Measurements from ENCODE around the gene CEP112. TPM values are rescaled to one million over a fixed set of nuclear protein-coding genes. Genes with fewer than 3 reads are reported as not detected.

CEP112 gene
- total and polyA plus RNA-seq, 2 of the 8 experiments (the other 6 are each of a cell fraction or from before 2014, with no cell fraction given), result 0.62 to 3.1 TPM

DNA sequence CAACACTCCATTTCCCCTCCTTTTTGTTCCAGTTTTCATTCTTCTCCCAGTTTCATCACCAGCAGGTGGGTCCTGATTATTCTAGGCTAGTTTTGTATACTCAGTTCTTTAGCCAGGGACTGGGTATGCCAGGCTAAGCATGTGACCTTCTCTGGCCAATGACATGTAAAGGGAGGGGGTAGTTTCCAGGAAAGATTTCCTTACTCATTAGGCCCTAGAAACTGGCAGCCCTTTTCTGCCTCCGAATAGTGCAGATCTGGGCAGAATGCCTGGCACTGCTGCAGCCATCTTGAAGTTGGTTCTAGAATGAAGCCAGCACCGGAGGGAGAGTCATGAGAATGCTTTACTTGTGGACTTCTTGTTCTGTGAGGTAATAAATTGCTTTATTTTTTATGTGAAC is 503.6 kb downstream of the CEP112 start:
- FAIRE-seq, result no peak
- no peak overlapping the region for H3K27ac ChIP-seq (ENCODE audit: low read depth, low read length)
- TF ChIP-seq EP300 (IDR thresholded peaks at IDR 0.05; ENCODE audit: borderline replicate concordance in 1 of 2, low read depth in 2 of 2, low read length in 2 of 2) (no peak), HDAC2 (IDR thresholded peaks at IDR 0.05; ENCODE audit: borderline replicate concordance in 1 of 2, low read depth in 2 of 2, low read length in 2 of 2) (no peak), GABPA (IDR thresholded peaks at IDR 0.05; ENCODE audit: borderline replicate concordance, insufficient read depth, low read length) (no peak), POLR2A (IDR thresholded peaks at IDR 0.05; ENCODE audit: control extremely low read depth in 1 of 2, low read depth in 2 of 2, low read length in 2 of 2) (no peak), SP1 (IDR thresholded peaks at IDR 0.05; ENCODE audit: low read depth, low read length) (no peak), BRCA1 (IDR thresholded peaks at IDR 0.05; ENCODE audit: low read depth, low read length) (no peak), TBP (IDR thresholded peaks at IDR 0.05; ENCODE audit: low read depth, low read length) (no peak), EGR1 (IDR thresholded peaks at IDR 0.05; ENCODE audit: borderline replicate concordance, low read depth, low read length) (no peak)
- H3K79me2 ChIP-seq (ENCODE audit: control insufficient read depth in 1 of 2, insufficient read depth in 2 of 2, low read length in 2 of 2), result no peaks in the 10 kb centered on the region
- H2BK15ac ChIP-seq (ENCODE audit: low read length), result no peak overlapping the region
- no peak overlapping the region for H2BK20ac ChIP-seq (ENCODE audit: low read length)
- H3K27me3 ChIP-seq (replicated peaks in 1 of 4; ENCODE audit: control insufficient read depth in 3 of 4, extremely low read depth in 1 of 4, insufficient read depth in 3 of 4, low read length in 3 of 4), result no peaks in the 10 kb centered on the region
- 88% methylated on average over 2 of the region's 2 CpGs; no CpG with 5 or more reads in 1 of the 2 experiments for WGBS, 2 experiments (ENCODE audit: extremely low coverage in 1 of 2, insufficient coverage in 1 of 2, insufficient read length in 1 of 2, insufficient replicate concordance in 2 of 2, low coverage in 1 of 2, low lambda C conversion rate in 2 of 2, missing lambda C conversion rate in 1 of 2)
- H3K18ac ChIP-seq (ENCODE audit: extremely low read depth, low read length), result no peak overlapping the region
- no peak for DNase-seq (ENCODE audit: low read depth in 1 of 2, low spot score in 2 of 2)
- H2AFZ ChIP-seq (ENCODE audit: low read length), result 0 out of 2 replicates have a peak overlapping the region, but pooled peaks have one; percentile 31
- H3K14ac ChIP-seq (ENCODE audit: insufficient read length), result no peak overlapping the region
- H3K79me1 ChIP-seq (ENCODE audit: low read depth, low read length), result no peaks in the 10 kb centered on the region
- H3K56ac ChIP-seq (replicated peaks; ENCODE audit: insufficient read length, low read depth, low read length), result no peak overlapping the region
- H2BK12ac ChIP-seq (ENCODE audit: low read depth, low read length), result no peak overlapping the region
- H4K5ac ChIP-seq (ENCODE audit: insufficient read length, low read depth, low read length), result no peak overlapping the region
- H3K4me2 ChIP-seq (ENCODE audit: insufficient read depth in 1 of 2, low read depth in 2 of 2, low read length in 2 of 2), result no peak overlapping the region
- no peak overlapping the region for H2AK5ac ChIP-seq (ENCODE audit: low read depth, low read length)
- peaks cover 0 to 4% (median 1%) of the 10 kb centered on the region in 4 experiments; a peak in 2 of 7 replicates for H3K4me1 ChIP-seq (replicated peaks in 1 of 4; ENCODE audit: control insufficient read depth in 3 of 4, insufficient read depth in 4 of 4, low read length in 3 of 4)
- H3K23ac ChIP-seq (ENCODE audit: insufficient read length), result no peak overlapping the region
- no peaks in the 10 kb centered on the region for H3K9me3 ChIP-seq (ENCODE audit: insufficient read depth in 2 of 2, low read depth in 1 of 2, low read length in 1 of 2)
- no peak overlapping the region for H4K91ac ChIP-seq (replicated peaks; ENCODE audit: insufficient read length, low read length)
- no peak overlapping the region; the same call in 1 of the 2 replicates for H4K8ac ChIP-seq (ENCODE audit: extremely low read depth, insufficient read depth, low read length)
- no peak overlapping the region for H3K9ac ChIP-seq (replicated peaks in 1 of 4; ENCODE audit: extremely low read depth in 1 of 4, low read depth in 3 of 4, low read length in 3 of 4)
- no peaks in the 10 kb centered on the region for H3K23me2 ChIP-seq (ENCODE audit: low read depth, low read length)
- no peak overlapping the region for H3K4me3 ChIP-seq (ENCODE audit: extremely low read depth in 1 of 4, insufficient read depth in 2 of 4, low read depth in 3 of 4, low read length in 4 of 4)
- H3K4ac ChIP-seq (replicated peaks; ENCODE audit: insufficient read length, low read depth, low read length), result no peak overlapping the region
- no peaks in the 10 kb centered on the region for H3K36me3 ChIP-seq (ENCODE audit: control insufficient read depth in 2 of 4, insufficient read depth in 4 of 4, low read length in 3 of 4)
- ChIA-PET POLR2A (ENCODE audit: partially characterized antibody) (no interaction called here), CTCF (ENCODE audit: partially characterized antibody) (no interaction called here)
- no peak overlapping the region for H2BK120ac ChIP-seq (replicated peaks; ENCODE audit: low read depth, low read length)
- no peak overlapping the region for H2BK5ac ChIP-seq (ENCODE audit: low read depth, low read length)
- no peaks in the 10 kb centered on the region for H4K20me1 ChIP-seq (replicated peaks in 1 of 2; ENCODE audit: control insufficient read depth in 1 of 2, insufficient read depth in 2 of 2, low read length in 2 of 2)

Data from H1 (cell line).